GM12878 (cell line): ENCODE measurements around the gene FXYD3. TPM values are rescaled to one million over a fixed set of nuclear protein-coding genes. Genes with fewer than 3 reads are reported as not detected.

Experiments
- ATAC-seq: fragments of 200-7000 bp; cut with Tn5 transposase; 3 replicates; pipeline ENCODE4 v1.9.1; 2020; ENCODE audit warnings: mild to moderate bottlenecking, moderate library complexity
- BruUV-seq: library from RNA; stranded (reverse); fragments of 400-500 nt; replicated peaks from 2 replicates; lab custom pipeline; 2021; lab: Mats Ljungman, UMichigan
- CTCF ChIA-PET: fragments of 300-600 bp; sonication (Branson Sonifier 250); formaldehyde crosslinking; extraction: SDS; loops from one replicate; lab custom pipeline; 2021; ENCODE audit warnings: inconsistent platforms; lab: Yijun Ruan, JAX
- POLR2A ChIA-PET: fragments of 350-600 bp; formaldehyde crosslinking; extraction: SDS; loops from one replicate; lab custom pipeline; 2021; ENCODE audit warnings: inconsistent platforms; lab: Charles Lee
- RAD21 ChIA-PET: fragments of 300-600 bp; sonication (Branson Sonifier 250); formaldehyde crosslinking; loops from one replicate; lab custom pipeline; 2023; ENCODE audit warnings: antibody characterized with exemption; ENCODE audit not compliant: unreplicated experiment; lab: Charles Lee
- SMC1A ChIA-PET: fragments of 300-600 bp; sonication (Branson Sonifier 250); formaldehyde crosslinking; loops from one replicate; lab custom pipeline; 2023; ENCODE audit not compliant: unreplicated experiment, uncharacterized antibody; lab: Charles Lee
- DNase-seq: peaks from one replicate; pipeline ENCODE4 v3.0.0-alpha.2; 2011; ENCODE audit warnings: low read depth, low spot score
- FAIRE-seq: peaks from 3 replicates; lab custom pipeline; 2011; peaks lifted over from hg19 to GRCh38; lab: Jason Lieb, UNC
- H2AFZ ChIP-seq: 2 replicates; pipeline ENCODE4 v1.6.0; 2011; ENCODE audit warnings: low read depth, low read length, control low read depth; ENCODE audit not compliant: control insufficient read depth
- H3K27ac ChIP-seq: 2 replicates; pipeline ENCODE4 v1.5.1; 2011; ENCODE audit warnings: control low read depth; ENCODE audit not compliant: control insufficient read depth, insufficient read depth
- H3K27me3 ChIP-seq, 2 experiments: replicated peaks in 1 of 2; 2 replicates each; pipeline versions ENCODE4 v1.6.0 to v1.6.1; 2011; ENCODE audit warnings: low read length in 1 of 2; ENCODE audit not compliant: control insufficient read depth in 2 of 2, insufficient read depth in 2 of 2
- H3K36me3 ChIP-seq, 2 experiments: 2 replicates each; pipeline ENCODE4 v1.5.1; 2011; ENCODE audit warnings: low read length in 1 of 2; ENCODE audit not compliant: control insufficient read depth in 2 of 2, insufficient read depth in 2 of 2
- H3K4me1 ChIP-seq: 2 replicates; pipeline ENCODE4 v1.6.1; 2011; ENCODE audit warnings: mild to moderate bottlenecking, low read length, moderate library complexity, mixed read lengths; ENCODE audit not compliant: control insufficient read depth, insufficient read depth
- H3K4me2 ChIP-seq: 2 replicates; pipeline ENCODE4 v1.6.0; 2011; ENCODE audit warnings: control low read depth; ENCODE audit not compliant: control insufficient read depth, insufficient read depth
- H3K4me3 ChIP-seq: fragments of 200-600 bp; sonication (generic); 2 replicates; pipeline ENCODE4 v1.5.1; 2016
- H3K79me2 ChIP-seq: 2 replicates; pipeline ENCODE4 v1.6.0; 2011; ENCODE audit warnings: low read length; ENCODE audit not compliant: control insufficient read depth, insufficient read depth
- H3K9ac ChIP-seq: 2 replicates; pipeline ENCODE4 v1.8.0; 2011; ENCODE audit warnings: low read length, control low read depth, mixed read lengths; ENCODE audit not compliant: control insufficient read depth, insufficient read depth
- H3K9me3 ChIP-seq: replicated peaks from 3 replicates; pipeline ENCODE4 v1.5.1; 2011; ENCODE audit warnings: mild to moderate bottlenecking, low read length; ENCODE audit not compliant: control insufficient read depth, insufficient read depth
- H4K20me1 ChIP-seq: 2 replicates; pipeline ENCODE4 v1.6.0; 2011; ENCODE audit not compliant: control insufficient read depth, insufficient read depth
- CBX3 ChIP-seq: fragments of 200-600 bp; sonication (generic); IDR thresholded peaks from 2 replicates; pipeline ENCODE4 v1.6.1; 2016; ENCODE audit warnings: low read depth, borderline replicate concordance
- CBX5 ChIP-seq: sonication (generic); IDR thresholded peaks from 2 replicates; pipeline ENCODE4 v1.6.1; 2016; ENCODE audit warnings: low read depth, moderate library complexity, mild to moderate bottlenecking, inconsistent platforms
- CREM ChIP-seq: IDR thresholded peaks from 2 replicates; pipeline ENCODE4 v1.6.1; 2014; ENCODE audit warnings: antibody characterized with exemption, low read depth
- EZH2 ChIP-seq: IDR thresholded peaks from 2 replicates; pipeline ENCODE4 v1.6.1; 2012; ENCODE audit warnings: low read depth, mild to moderate bottlenecking, control low read depth, inconsistent platforms, low read length, borderline replicate concordance; ENCODE audit not compliant: control insufficient read depth
- FOXK2 ChIP-seq: fragments of 450-650 bp; IDR thresholded peaks from 2 replicates; pipeline ENCODE4 v1.6.1; 2017; ENCODE audit warnings: mild to moderate bottlenecking, moderate library complexity
- HCFC1 ChIP-seq: fragments of 150-350 bp; IDR thresholded peaks from 2 replicates; pipeline ENCODE4 v1.6.1; 2014; ENCODE audit warnings: low read length
- IRF5 ChIP-seq: fragments of 450-650 bp; IDR thresholded peaks from 2 replicates; pipeline ENCODE4 v1.6.1; 2017; ENCODE audit warnings: borderline replicate concordance
- JUND ChIP-seq: IDR thresholded peaks from 2 replicates; pipeline ENCODE4 v1.6.1; 2012; ENCODE audit warnings: low read depth, mild to moderate bottlenecking, low read length, improper control_type of control experiment, moderate library complexity
- KDM1A ChIP-seq: fragments of 200-600 bp; sonication (generic); IDR thresholded peaks from 2 replicates; pipeline ENCODE4 v1.6.1; 2016; ENCODE audit warnings: borderline replicate concordance
- NFIC ChIP-seq: IDR thresholded peaks from 2 replicates; pipeline ENCODE4 v1.6.1; 2012; ENCODE audit warnings: low read depth, mild to moderate bottlenecking, inconsistent platforms, low read length, moderate library complexity
- POLR2A ChIP-seq: IDR thresholded peaks from 2 replicates; pipeline ENCODE4 v1.6.1; 2011; ENCODE audit warnings: low read depth, mild to moderate bottlenecking, low read length
- RAD51 ChIP-seq: fragments of 450-650 bp; IDR thresholded peaks from 2 replicates; pipeline ENCODE4 v1.6.1; 2016; ENCODE audit warnings: moderate library complexity, mild to moderate bottlenecking, inconsistent platforms
- RELA ChIP-seq: fragments of 450-650 bp; IDR thresholded peaks from 2 replicates; pipeline ENCODE4 v1.8.0; 2014; ENCODE audit warnings: borderline replicate concordance; ENCODE audit not compliant: partially characterized antibody
- RFX5 ChIP-seq: IDR thresholded peaks from 2 replicates; pipeline ENCODE4 v1.6.1; 2011; ENCODE audit warnings: low read depth, low read length, improper control_type of control experiment
- SKIL ChIP-seq: fragments of 450-650 bp; IDR thresholded peaks from 2 replicates; pipeline ENCODE4 v1.6.1; 2017; ENCODE audit warnings: mild to moderate bottlenecking, low read depth, inconsistent platforms; ENCODE audit not compliant: poor library complexity, severe bottlenecking
- SUPT20H ChIP-seq: IDR thresholded peaks from 2 replicates; pipeline ENCODE4 v1.6.1; 2011; ENCODE audit warnings: low read depth, mild to moderate bottlenecking, low read length, moderate library complexity, borderline replicate concordance; ENCODE audit not compliant: control insufficient read depth
- TAF1 ChIP-seq: IDR thresholded peaks from 2 replicates; pipeline ENCODE4 v1.6.1; 2011; ENCODE audit warnings: mild to moderate bottlenecking, low read depth, low read length, borderline replicate concordance
- ZBTB33 ChIP-seq: fragments of 450-650 bp; IDR thresholded peaks from 2 replicates; pipeline ENCODE4 v1.6.1; 2017; ENCODE audit warnings: mild to moderate bottlenecking
- ZSCAN29 ChIP-seq: fragments of 450-650 bp; IDR thresholded peaks from 2 replicates; pipeline ENCODE4 v1.6.1; 2017; ENCODE audit warnings: mild to moderate bottlenecking, moderate library complexity
- WGBS: methylation state at CpG from one replicate; pipeline ENCODE4 v1.1.6; 2016; ENCODE audit warnings: low lambda C conversion rate; ENCODE audit not compliant: insufficient replicate concordance, insufficient coverage; ENCODE audit errors: missing lambda C conversion rate; 5-methylcytosine and 5-hydroxymethylcytosine counted together
- in situ Hi-C: fragments of 300-500 bp; cut with MboI; formaldehyde crosslinking; loops from 9 replicates; pipeline ENCODE4 v1.14.3; 2018; ENCODE audit warnings: mixed read lengths
- intact Hi-C: fragments of 100-400 bp; cut with micrococcal nuclease; formaldehyde crosslinking; loops from one replicate; pipeline ENCODE4 v1.14.2; 2022; ENCODE audit not compliant: unreplicated experiment
- polyA plus RNA-seq, 11 experiments: library from polyadenylated mRNA; depleted of rRNA in 4 of 11; unstranded in 6 of 11; stranded (reverse) in 5 of 11; fragments of >200 nt; fragmentation: Nextera tagmentation in 4 of 11; fragmentation: Illumina TruSeq in 1 of 11; extraction: Ambion mirVana in 4 of 11; extraction: Trizol in 1 of 11; gene quantifications; 1 replicate in 1 of 11; 2 replicates in 10 of 11; pipeline versions ENCODE4 v1.2.1 to v1.2.3, GENCODE V29; 2011 to 2016; ENCODE audit warnings: inconsistent platforms in 2 of 11, missing spikeins in 2 of 11, low read depth in 1 of 11
- total RNA-seq, 4 experiments: library from RNA; depleted of rRNA in 3 of 4; stranded (reverse); fragments of >200 nt in 3 of 4; fragmentation: Illumina TruSeq in 1 of 4; extraction: Trizol in 1 of 4; gene quantifications; 2 replicates each; pipeline versions ENCODE4 v1.2.1 to v1.2.3, GENCODE V29; 2013 to 2021

The FXYD3 gene
- total and polyA plus RNA-seq, 10 of the 15 experiments (the other 5 are each of a cell fraction or from before 2014, with no cell fraction given), result 0.09 to 0.44 TPM; not detected in 8

- Histone ChIP-seq H3K4me3 (no peak overlapping the region), H3K4me2 (no peak overlapping the region), H4K20me1 (no peaks in the 10 kb centered on the region), H3K27me3 (peaks cover 0 to 2% of the 10 kb centered on the region in 2 experiments; a peak in 1 of 4 replicates), H3K9me3 (no peaks in the 10 kb centered on the region; the same call in 2 of the 3 replicates), H2AFZ (no peak overlapping the region), H3K36me3 (no peaks in the 10 kb centered on the region), H3K27ac (no peak overlapping the region), H3K9ac (no peak overlapping the region), H3K4me1 (no peaks in the 10 kb centered on the region), H3K79me2 (no peaks in the 10 kb centered on the region)
- CTCF ChIA-PET, result interaction anchor here (1.1 to 1.4 kb wide), 2 partner anchors 30 to 106 kb away, joined by 3 to 5 read pairs; no protein-coding TSS in a partner anchor
- intact Hi-C loops, result no loop called here
- ATAC-seq (no peak), DNase-seq (no peak), FAIRE-seq (no peak)
- in situ Hi-C loops, result no loop called here
- POLR2A ChIA-PET, result no interaction called here
- 55% methylated on average over 6 of the region's 9 CpGs for WGBS
- SMC1A ChIA-PET, result interaction anchor here (1.5 kb wide), 1 partner anchor 41 kb away, joined by 5 read pairs; no protein-coding TSS in a partner anchor
- BruUV-seq, result no TSS peak
- RAD21 ChIA-PET, result interaction anchor here (1.7 to 1.9 kb wide), 2 partner anchors 30 to 41 kb away, joined by 4 to 6 read pairs; no protein-coding TSS in a partner anchor
- TF ChIP-seq RFX5, result no peak
- no peak for TF ChIP-seq RELA
- no peak for TF ChIP-seq ZBTB33
- no peak for TF ChIP-seq CREM
- no peak for TF ChIP-seq HCFC1
- no peak for TF ChIP-seq RAD51
- no peak for TF ChIP-seq EZH2
- TF ChIP-seq SKIL, result no peak
- TF ChIP-seq CBX3, result no peak
- TF ChIP-seq SUPT20H, result no peak
- TF ChIP-seq KDM1A, result no peak
- TF ChIP-seq CBX5, result no peak
- no peak for TF ChIP-seq TAF1
- TF ChIP-seq POLR2A, result no peak
- TF ChIP-seq FOXK2, result no peak
- no peak for TF ChIP-seq NFIC
- no peak for TF ChIP-seq ZSCAN29
- TF ChIP-seq JUND, result no peak
- TF ChIP-seq IRF5, result no peak
Measured at GRCh38 chr19:35110974-35111373, 4.6 kb upstream of the FXYD3 start.
